WTC11 (cell line): ENCODE measurements around the gene ZFYVE28. TPM values are rescaled to one million over a fixed set of nuclear protein-coding genes. Genes with fewer than 3 reads are reported as not detected.

ENCODE experiments used
- ATAC-seq: fragments of 200-7000 bp; cut with Tn5 transposase; 2 replicates; pipeline ENCODE4 v1.10.0; 2021; ENCODE audit warnings: mild to moderate bottlenecking, moderate library complexity
- CTCF ChIA-PET: fragments of 300-600 bp; sonication (Branson Sonifier 250); formaldehyde crosslinking; loops from one replicate; lab custom pipeline; 2021; ENCODE audit warnings: antibody characterized with exemption; lab: Charles Lee
- POLR2A ChIA-PET: fragments of 350-600 bp; sonication (Branson Sonifier 250); formaldehyde crosslinking; loops from one replicate; lab custom pipeline; 2021; ENCODE audit warnings: antibody characterized with exemption; lab: Charles Lee
- DNase-seq: peaks from one replicate; pipeline ENCODE4 v3.0.0; 2021; ENCODE audit warnings: low spot score
- H3K27ac Mint-ChIP-seq: 2 replicates; pipeline ENCODE4 v1.8.0; 2021; ENCODE audit warnings: mixed read lengths
- H3K27me3 Mint-ChIP-seq: 2 replicates; pipeline ENCODE4 v1.8.0; 2021; ENCODE audit warnings: low read depth, mild to moderate bottlenecking, moderate library complexity, mixed read lengths
- H3K36me3 Mint-ChIP-seq: 2 replicates; pipeline ENCODE4 v1.8.0; 2021; ENCODE audit warnings: mixed read lengths
- H3K4me1 Mint-ChIP-seq: 2 replicates; pipeline ENCODE4 v1.8.0; 2022; ENCODE audit warnings: mixed read lengths
- H3K4me3 Mint-ChIP-seq: 2 replicates; pipeline ENCODE4 v1.8.0; 2021; ENCODE audit warnings: mild to moderate bottlenecking, moderate library complexity, mixed read lengths
- H3K9me3 Mint-ChIP-seq: 2 replicates; pipeline ENCODE4 v1.8.0; 2021; ENCODE audit warnings: mixed read lengths
- AR ChIP-seq: fragments of 250-450 bp; sonication (Bioruptor Pico); IDR thresholded peaks from 2 replicates; pipeline ENCODE4 v1.9.0; 2021; ENCODE audit warnings: mild to moderate bottlenecking
- CDX4 ChIP-seq: fragments of 250-450 bp; sonication (Bioruptor Pico); IDR thresholded peaks from 2 replicates; pipeline ENCODE4 v1.9.0; 2021; ENCODE audit warnings: moderate library complexity, mild to moderate bottlenecking, inconsistent platforms, borderline replicate concordance
- E2F4 ChIP-seq: sonication (generic); formaldehyde crosslinking; IDR thresholded peaks from 2 replicates; pipeline ENCODE4 v1.8.1; 2022; ENCODE audit warnings: low read depth, mild to moderate bottlenecking, moderate library complexity, missing genetic modification reagents, borderline replicate concordance
- ELF4 ChIP-seq: sonication (generic); formaldehyde crosslinking; IDR thresholded peaks from 2 replicates; pipeline ENCODE4 v1.8.1; 2022; ENCODE audit warnings: low read depth, mild to moderate bottlenecking, moderate library complexity, missing genetic modification reagents
- ESRRA ChIP-seq: sonication (generic); formaldehyde crosslinking; IDR thresholded peaks from 2 replicates; pipeline ENCODE4 v1.8.1; 2022; ENCODE audit warnings: mild to moderate bottlenecking, missing genetic modification reagents, borderline replicate concordance
- ETV6 ChIP-seq: sonication (generic); formaldehyde crosslinking; IDR thresholded peaks from 2 replicates; pipeline ENCODE4 v1.8.1; 2022; ENCODE audit warnings: mild to moderate bottlenecking, missing genetic modification reagents
- HMGA2 ChIP-seq: fragments of 250-450 bp; sonication (Bioruptor Pico); IDR thresholded peaks from 2 replicates; pipeline ENCODE4 v1.4.0; 2021; ENCODE audit warnings: mild to moderate bottlenecking, moderate library complexity
- NFATC4 ChIP-seq: fragments of 250-450 bp; sonication (Bioruptor Pico); IDR thresholded peaks from 2 replicates; pipeline ENCODE4 v1.9.0; 2021; ENCODE audit warnings: mild to moderate bottlenecking
- NR2C2 ChIP-seq: sonication (generic); formaldehyde crosslinking; IDR thresholded peaks from 2 replicates; pipeline ENCODE4 v1.8.0; 2022; ENCODE audit warnings: mild to moderate bottlenecking, missing genetic modification reagents
- RELA ChIP-seq: sonication (generic); formaldehyde crosslinking; IDR thresholded peaks from 2 replicates; pipeline ENCODE4 v1.8.1; 2022; ENCODE audit warnings: missing genetic modification reagents, mild to moderate bottlenecking, borderline replicate concordance
- TEAD1 ChIP-seq: sonication (generic); formaldehyde crosslinking; IDR thresholded peaks from 2 replicates; pipeline ENCODE4 v1.8.0; 2022; ENCODE audit warnings: mild to moderate bottlenecking, missing genetic modification reagents
- USF1 ChIP-seq: sonication (generic); formaldehyde crosslinking; IDR thresholded peaks from 2 replicates; pipeline ENCODE4 v1.8.0; 2022; ENCODE audit warnings: mild to moderate bottlenecking, missing genetic modification reagents
- ZBTB21 ChIP-seq: sonication (generic); formaldehyde crosslinking; IDR thresholded peaks from 2 replicates; pipeline ENCODE4 v1.8.1; 2023; ENCODE audit warnings: mild to moderate bottlenecking, missing genetic modification reagents, borderline replicate concordance
- ZNF263 ChIP-seq: sonication (generic); formaldehyde crosslinking; IDR thresholded peaks from 2 replicates; pipeline ENCODE4 v1.8.1; 2022; ENCODE audit warnings: low read depth, mild to moderate bottlenecking, moderate library complexity, missing genetic modification reagents
- ZNF396 ChIP-seq: fragments of 250-450 bp; sonication (Bioruptor Pico); IDR thresholded peaks from 2 replicates; pipeline ENCODE4 v1.8.0; 2021; ENCODE audit warnings: mild to moderate bottlenecking, moderate library complexity, borderline replicate concordance
- total RNA-seq: library from RNA; stranded (reverse); gene quantifications from 3 replicates; pipeline ENCODE4 v1.2.3, GENCODE V29; 2021
- TF ChIP-seq, protein P1 (sequence below): sonication (generic); formaldehyde crosslinking; IDR thresholded peaks from 2 replicates; pipeline ENCODE4 v1.8.1; 2023; ENCODE audit warnings: mild to moderate bottlenecking, missing genetic modification reagents, moderate library complexity
- TF ChIP-seq, protein P2 (sequence below): sonication (generic); formaldehyde crosslinking; IDR thresholded peaks from 2 replicates; pipeline ENCODE4 v1.8.1; 2022; ENCODE audit warnings: missing genetic modification reagents, borderline replicate concordance
- TF ChIP-seq, protein P3 (sequence below): sonication (generic); formaldehyde crosslinking; IDR thresholded peaks from 2 replicates; pipeline ENCODE4 v1.8.0; 2023; ENCODE audit warnings: mild to moderate bottlenecking, missing genetic modification reagents
- TF ChIP-seq, protein P4 (sequence below): sonication (generic); formaldehyde crosslinking; IDR thresholded peaks from 2 replicates; pipeline ENCODE4 v1.8.0; 2022; ENCODE audit warnings: mild to moderate bottlenecking, missing genetic modification reagents

ZFYVE28 gene
- total RNA-seq, 1 experiment from 2014 or later, result 7.8 TPM

GRCh38 chr4:2246384-2247127 lies 171.9 kb downstream of the ZFYVE28 start:
- Mint-ChIP-seq H3K27ac (no peak overlapping the region), H3K27me3 (peaks cover 13% of the 10 kb centered on the region), H3K4me3 (no peak overlapping the region), H3K4me1 (peaks cover 6% of the 10 kb centered on the region; the same call in 1 of the 2 replicates), H3K9me3 (peaks cover 23% of the 10 kb centered on the region), H3K36me3 (peaks cover 13% of the 10 kb centered on the region)
- TF ChIP-seq ELF4 (CRISPR knock-in tag), result no peak
- no peak for TF ChIP-seq USF1 (CRISPR knock-in tag)
- no peak for TF ChIP-seq ZNF263 (CRISPR knock-in tag)
- TF ChIP-seq ETV6 (CRISPR knock-in tag), result no peak
- TF ChIP-seq, protein P1, sequence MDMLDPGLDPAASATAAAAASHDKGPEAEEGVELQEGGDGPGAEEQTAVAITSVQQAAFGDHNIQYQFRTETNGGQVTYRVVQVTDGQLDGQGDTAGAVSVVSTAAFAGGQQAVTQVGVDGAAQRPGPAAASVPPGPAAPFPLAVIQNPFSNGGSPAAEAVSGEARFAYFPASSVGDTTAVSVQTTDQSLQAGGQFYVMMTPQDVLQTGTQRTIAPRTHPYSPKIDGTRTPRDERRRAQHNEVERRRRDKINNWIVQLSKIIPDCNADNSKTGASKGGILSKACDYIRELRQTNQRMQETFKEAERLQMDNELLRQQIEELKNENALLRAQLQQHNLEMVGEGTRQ (CRISPR knock-in tag), result no peak
- TF ChIP-seq CDX4 (CRISPR knock-in tag), result no peak
- no peak for TF ChIP-seq ZNF396 (CRISPR knock-in tag)
- no peak for TF ChIP-seq NFATC4 (CRISPR knock-in tag)
- TF ChIP-seq, protein P2, sequence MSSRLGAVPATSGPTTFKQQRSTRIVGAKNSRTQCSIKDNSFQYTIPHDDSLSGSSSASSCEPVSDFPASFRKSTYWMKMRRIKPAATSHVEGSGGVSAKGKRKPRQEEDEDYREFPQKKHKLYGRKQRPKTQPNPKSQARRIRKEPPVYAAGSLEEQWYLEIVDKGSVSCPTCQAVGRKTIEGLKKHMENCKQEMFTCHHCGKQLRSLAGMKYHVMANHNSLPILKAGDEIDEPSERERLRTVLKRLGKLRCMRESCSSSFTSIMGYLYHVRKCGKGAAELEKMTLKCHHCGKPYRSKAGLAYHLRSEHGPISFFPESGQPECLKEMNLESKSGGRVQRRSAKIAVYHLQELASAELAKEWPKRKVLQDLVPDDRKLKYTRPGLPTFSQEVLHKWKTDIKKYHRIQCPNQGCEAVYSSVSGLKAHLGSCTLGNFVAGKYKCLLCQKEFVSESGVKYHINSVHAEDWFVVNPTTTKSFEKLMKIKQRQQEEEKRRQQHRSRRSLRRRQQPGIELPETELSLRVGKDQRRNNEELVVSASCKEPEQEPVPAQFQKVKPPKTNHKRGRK (CRISPR knock-in tag), result no peak
- no peak for TF ChIP-seq HMGA2 (CRISPR knock-in tag)
- ChIA-PET CTCF (interaction anchor here (1.8 kb wide), 1 partner anchor 27 kb away, joined by 5 read pairs; no protein-coding TSS in a partner anchor), POLR2A (no interaction called here)
- ATAC-seq (no peak), DNase-seq (no peak)

DNA sequence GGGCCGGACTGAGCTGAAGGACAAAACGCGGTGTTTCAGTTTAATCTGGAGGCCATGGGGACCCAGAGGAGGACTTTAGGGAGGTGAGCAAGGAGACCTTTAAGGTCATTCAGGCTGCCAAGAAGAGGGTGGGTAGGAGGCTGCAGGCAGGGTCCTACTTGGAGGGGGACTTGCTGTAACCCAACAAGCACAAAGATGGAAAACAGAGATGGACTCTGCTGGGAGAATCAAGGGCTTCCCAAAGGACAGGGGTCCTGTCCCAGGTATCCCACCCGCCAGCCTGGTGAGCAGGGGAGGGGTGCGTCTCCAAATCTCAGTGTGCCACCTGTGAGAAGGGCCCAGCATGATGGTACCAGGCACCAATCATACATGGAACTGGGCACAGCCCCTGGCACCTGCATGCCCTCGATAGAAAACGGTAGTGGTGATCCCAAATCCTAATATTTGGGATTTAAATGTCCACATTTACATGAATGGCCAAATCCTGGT lies 172.6 kb downstream of the ZFYVE28 start:
- Mint-ChIP-seq H3K27me3 (peaks cover 13% of the 10 kb centered on the region), H3K9me3 (peaks cover 23% of the 10 kb centered on the region)
- CTCF ChIA-PET, result interaction anchor here (1.8 kb wide), 1 partner anchor 26 kb away, joined by 5 read pairs; no protein-coding TSS in a partner anchor
- TF ChIP-seq USF1 (CRISPR knock-in tag) (no peak), NR2C2 (CRISPR knock-in tag) (no peak), AR (no peak), E2F4 (CRISPR knock-in tag) (no peak), ZBTB21 (no peak), ESRRA (CRISPR knock-in tag) (no peak), ZNF263 (CRISPR knock-in tag) (no peak), RELA (CRISPR knock-in tag) (no peak), TEAD1 (no peak)
- TF ChIP-seq, protein P3, sequence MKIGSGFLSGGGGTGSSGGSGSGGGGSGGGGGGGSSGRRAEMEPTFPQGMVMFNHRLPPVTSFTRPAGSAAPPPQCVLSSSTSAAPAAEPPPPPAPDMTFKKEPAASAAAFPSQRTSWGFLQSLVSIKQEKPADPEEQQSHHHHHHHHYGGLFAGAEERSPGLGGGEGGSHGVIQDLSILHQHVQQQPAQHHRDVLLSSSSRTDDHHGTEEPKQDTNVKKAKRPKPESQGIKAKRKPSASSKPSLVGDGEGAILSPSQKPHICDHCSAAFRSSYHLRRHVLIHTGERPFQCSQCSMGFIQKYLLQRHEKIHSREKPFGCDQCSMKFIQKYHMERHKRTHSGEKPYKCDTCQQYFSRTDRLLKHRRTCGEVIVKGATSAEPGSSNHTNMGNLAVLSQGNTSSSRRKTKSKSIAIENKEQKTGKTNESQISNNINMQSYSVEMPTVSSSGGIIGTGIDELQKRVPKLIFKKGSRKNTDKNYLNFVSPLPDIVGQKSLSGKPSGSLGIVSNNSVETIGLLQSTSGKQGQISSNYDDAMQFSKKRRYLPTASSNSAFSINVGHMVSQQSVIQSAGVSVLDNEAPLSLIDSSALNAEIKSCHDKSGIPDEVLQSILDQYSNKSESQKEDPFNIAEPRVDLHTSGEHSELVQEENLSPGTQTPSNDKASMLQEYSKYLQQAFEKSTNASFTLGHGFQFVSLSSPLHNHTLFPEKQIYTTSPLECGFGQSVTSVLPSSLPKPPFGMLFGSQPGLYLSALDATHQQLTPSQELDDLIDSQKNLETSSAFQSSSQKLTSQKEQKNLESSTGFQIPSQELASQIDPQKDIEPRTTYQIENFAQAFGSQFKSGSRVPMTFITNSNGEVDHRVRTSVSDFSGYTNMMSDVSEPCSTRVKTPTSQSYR (CRISPR knock-in tag), result no peak
- TF ChIP-seq, protein P4, sequence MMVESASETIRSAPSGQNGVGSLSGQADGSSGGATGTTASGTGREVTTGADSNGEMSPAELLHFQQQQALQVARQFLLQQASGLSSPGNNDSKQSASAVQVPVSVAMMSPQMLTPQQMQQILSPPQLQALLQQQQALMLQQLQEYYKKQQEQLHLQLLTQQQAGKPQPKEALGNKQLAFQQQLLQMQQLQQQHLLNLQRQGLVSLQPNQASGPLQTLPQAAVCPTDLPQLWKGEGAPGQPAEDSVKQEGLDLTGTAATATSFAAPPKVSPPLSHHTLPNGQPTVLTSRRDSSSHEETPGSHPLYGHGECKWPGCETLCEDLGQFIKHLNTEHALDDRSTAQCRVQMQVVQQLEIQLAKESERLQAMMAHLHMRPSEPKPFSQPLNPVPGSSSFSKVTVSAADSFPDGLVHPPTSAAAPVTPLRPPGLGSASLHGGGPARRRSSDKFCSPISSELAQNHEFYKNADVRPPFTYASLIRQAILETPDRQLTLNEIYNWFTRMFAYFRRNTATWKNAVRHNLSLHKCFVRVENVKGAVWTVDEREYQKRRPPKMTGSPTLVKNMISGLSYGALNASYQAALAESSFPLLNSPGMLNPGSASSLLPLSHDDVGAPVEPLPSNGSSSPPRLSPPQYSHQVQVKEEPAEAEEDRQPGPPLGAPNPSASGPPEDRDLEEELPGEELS (CRISPR knock-in tag), result no peak

More for the DNA sequence above, 172.6 kb downstream of the ZFYVE28 start:
- Mint-ChIP-seq H3K36me3 (peaks cover 13% of the 10 kb centered on the region), H3K4me3 (no peak overlapping the region), H3K4me1 (peaks cover 8% of the 10 kb centered on the region), H3K27ac (no peak overlapping the region)
- ATAC-seq (no peak), DNase-seq (no peak)
- POLR2A ChIA-PET, result no interaction called here
